ENCODE measurements around the gene PEDS1.
"Not testable (repeated sequence)": the region's sequence is repeated elsewhere in the genome, so short reads cannot be mapped to it uniquely, and the experiment has no call there.

Gene PEDS1

GRCh38 chr20:50153500-50154377, at the start of gene PEDS1:
PEDS1 (minus strand) TSS chr20:50153723; CDS start chr20:50153637, 86 bp downstream.
- no peak for DNase-seq (ENCODE audit: low read depth, low spot score)

- DNase-seq (ENCODE audit: low read depth, low spot score) = no peak
Observed at GRCh38 chr20:50202677-50203076, 49.2 kb upstream of the PEDS1 start.

- not testable (repeated sequence) for DNase-seq (ENCODE audit: low read depth, low spot score)
Observed at GRCh38 chr20:50201710-50202109, 48.2 kb upstream of the PEDS1 start.

GRCh38 chr20:50200482-50201104, 47.1 kb upstream of the PEDS1 start:
- DNase-seq (ENCODE audit: low read depth, low spot score) = no peak

GRCh38 chr20:50199703-50200102, 46.2 kb upstream of the PEDS1 start:
- no peak for DNase-seq (ENCODE audit: low read depth, low spot score)

- no peak for DNase-seq (ENCODE audit: low read depth, low spot score)
Observed at GRCh38 chr20:50198716-50199115, 45.2 kb upstream of the PEDS1 start.

- DNase-seq (ENCODE audit: low read depth, low spot score) = no peak
Observed at GRCh38 chr20:50198180-50198666, 44.7 kb upstream of the PEDS1 start.

- DNase-seq (ENCODE audit: low read depth, low spot score) = no peak
Observed at GRCh38 chr20:50197463-50198179, 44.1 kb upstream of the PEDS1 start.

- no peak for DNase-seq (ENCODE audit: low read depth, low spot score)
Observed at GRCh38 chr20:50196896-50197295, 43.4 kb upstream of the PEDS1 start.

GRCh38 chr20:50196248-50196647, 42.7 kb upstream of the PEDS1 start:
- DNase-seq (ENCODE audit: low read depth, low spot score) = no peak

GRCh38 chr20:50195524-50196120, 42.1 kb upstream of the PEDS1 start:
- DNase-seq (ENCODE audit: low read depth, low spot score) = no peak

GRCh38 chr20:50194831-50195523, 41.5 kb upstream of the PEDS1 start:
- DNase-seq (ENCODE audit: low read depth, low spot score) = no peak

GRCh38 chr20:50194422-50194830, 40.9 kb upstream of the PEDS1 start:
- DNase-seq (ENCODE audit: low read depth, low spot score) = no peak

GRCh38 chr20:50193836-50194421, 40.4 kb upstream of the PEDS1 start:
- DNase-seq (ENCODE audit: low read depth, low spot score) = no peak

GRCh38 chr20:50193199-50193835, 39.8 kb upstream of the PEDS1 start:
- DNase-seq (ENCODE audit: low read depth, low spot score) = no peak

GRCh38 chr20:50192364-50193198, 39.1 kb upstream of the PEDS1 start:
- no peak for DNase-seq (ENCODE audit: low read depth, low spot score)

GRCh38 chr20:50191544-50192363, 38.2 kb upstream of the PEDS1 start:
- no peak for DNase-seq (ENCODE audit: low read depth, low spot score)

- DNase-seq (ENCODE audit: low read depth, low spot score) = no peak
Observed at GRCh38 chr20:50191065-50191543, 37.6 kb upstream of the PEDS1 start.

All from iPS DF 19.7 (cell line).